Tibial artery (tissue), 4 donors: ENCODE measurements around the gene FNDC3B.

ENCODE experiments used
- DNase-seq, 2 donors: peaks; one replicate each; pipeline ENCODE4 v3.0.0-alpha.2; 2019
- H3K27ac ChIP-seq, 2 donors: fragments of 200-600 bp; sonication (generic) in 1 of 2; 1 replicate in 1 of 2; 2 replicates in 1 of 2; pipeline ENCODE4 v1.5.1; 2018 to 2019; ENCODE audit warnings: mild to moderate bottlenecking in 1 of 2
- H3K27me3 ChIP-seq, 2 donors: fragments of 200-600 bp; sonication (generic) in 1 of 2; one replicate each; pipeline versions ENCODE4 v1.5.1 to v1.6.0; 2016 to 2019
- H3K36me3 ChIP-seq, 3 donors: fragments of 200-600 bp; sonication (generic) in 2 of 3; one replicate each; pipeline ENCODE4 v1.5.1; 2016 to 2019; ENCODE audit warnings: mild to moderate bottlenecking in 2 of 3
- H3K4me1 ChIP-seq, 4 donors: fragments of 200-600 bp; sonication (generic) in 2 of 4; 1 replicate in 3 of 4; 2 replicates in 1 of 4; pipeline ENCODE4 v1.5.1; 2016 to 2019
- H3K4me3 ChIP-seq, 2 donors: fragments of 200-600 bp; sonication (generic) in 1 of 2; 1 replicate in 1 of 2; 2 replicates in 1 of 2; pipeline ENCODE4 v1.5.1; 2018 to 2019; ENCODE audit warnings: mild to moderate bottlenecking in 2 of 2
- H3K9me3 ChIP-seq, 3 donors: fragments of 200-600 bp; sonication (generic) in 1 of 3; one replicate each; pipeline ENCODE4 v1.5.1; 2016 to 2019
- CTCF ChIP-seq, 2 experiments: fragments of 200-600 bp in 1 of 2; fragments of 450-650 bp in 1 of 2; IDR thresholded peaks; one replicate each; pipeline ENCODE4 v1.5.1; 2017 to 2019; ENCODE audit warnings: antibody characterized with exemption in 2 of 2, mild to moderate bottlenecking in 1 of 2, moderate library complexity in 1 of 2
- intact Hi-C: fragments of 100-400 bp; cut with DNase I; formaldehyde crosslinking; loops from one replicate; pipeline ENCODE4 v1.15.0; 2023; ENCODE audit warnings: low total_unique reads

Gene FNDC3B

GRCh38 chr3:172224560-172225214, 185.3 kb downstream of the FNDC3B start:
- no peaks in the 10 kb centered on the region for H3K27me3 ChIP-seq
- H3K36me3 ChIP-seq = no peaks in the 10 kb centered on the region
- no peaks in the 10 kb centered on the region for H3K9me3 ChIP-seq
- intact Hi-C loops = no loop called here
- TF ChIP-seq CTCF (IDR thresholded peaks at IDR 0.05) = no peak
- H3K4me3 ChIP-seq = no peak overlapping the region
- DNase-seq = no peak
- H3K27ac ChIP-seq = no peak overlapping the region
- H3K4me1 ChIP-seq = peaks cover 0 to 53% (median 9%) of the 10 kb centered on the region in 4 donors

GRCh38 chr3:172225215-172225707, 185.9 kb downstream of the FNDC3B start:
- Histone ChIP-seq H3K27me3 (no peaks in the 10 kb centered on the region), H3K36me3 (no peaks in the 10 kb centered on the region), H3K4me1 (peaks cover 0 to 53% (median 9%) of the 10 kb centered on the region in 4 donors), H3K4me3 (no peak overlapping the region), H3K27ac (no peak overlapping the region), H3K9me3 (no peaks in the 10 kb centered on the region)
- DNase-seq = no peak
- intact Hi-C loops = no loop called here
- no peak for TF ChIP-seq CTCF (IDR thresholded peaks at IDR 0.05)

GRCh38 chr3:172226831-172227230, 187.5 kb downstream of the FNDC3B start:
- no peaks in the 10 kb centered on the region for H3K27me3 ChIP-seq
- no peak overlapping the region for H3K27ac ChIP-seq
- TF ChIP-seq CTCF (IDR thresholded peaks at IDR 0.05) = no peak
- intact Hi-C loops = no loop called here
- no peaks in the 10 kb centered on the region for H3K9me3 ChIP-seq
- H3K36me3 ChIP-seq = no peaks in the 10 kb centered on the region
- peaks cover 0 to 38% (median 9%) of the 10 kb centered on the region in 4 donors for H3K4me1 ChIP-seq
- no peak for DNase-seq
- no peak overlapping the region for H3K4me3 ChIP-seq

GRCh38 chr3:172227340-172228035, 188.1 kb downstream of the FNDC3B start:
- H3K27ac ChIP-seq = no peak overlapping the region

GRCh38 chr3:172228036-172228415, 188.6 kb downstream of the FNDC3B start:
- peaks cover 0 to 26% (median 4%) of the 10 kb centered on the region in 4 donors for H3K4me1 ChIP-seq
- H3K27ac ChIP-seq = no peak overlapping the region
- H3K36me3 ChIP-seq = no peaks in the 10 kb centered on the region
- intact Hi-C loops = no loop called here
- H3K4me3 ChIP-seq = no peak overlapping the region
- no peaks in the 10 kb centered on the region for H3K27me3 ChIP-seq
- no peak for DNase-seq
- no peak for TF ChIP-seq CTCF (IDR thresholded peaks at IDR 0.05)
- no peaks in the 10 kb centered on the region for H3K9me3 ChIP-seq

More at GRCh38 chr3:172227340-172228035, 188.1 kb downstream of the FNDC3B start:
- no peak for DNase-seq
- Histone ChIP-seq H3K36me3 (no peaks in the 10 kb centered on the region), H3K4me3 (no peak overlapping the region), H3K4me1 (peaks cover 0 to 31% (median 7%) of the 10 kb centered on the region in 4 donors), H3K27me3 (no peaks in the 10 kb centered on the region), H3K9me3 (no peaks in the 10 kb centered on the region)
- intact Hi-C loops = no loop called here
- no peak for TF ChIP-seq CTCF (IDR thresholded peaks at IDR 0.05)
